DMS53 treated with DMSO at 0.1 percent for 48 hours (cell line): Measurements from ENCODE around the gene PKN3.
A peak's percentile ranks its signal among the peaks of the same experiment; 100 is the strongest.
"Not testable (repeated sequence)": the region's sequence is repeated elsewhere in the genome, so short reads cannot be mapped to it uniquely, and the experiment has no call there.

Experiments
- DNase-seq: peaks from one replicate; lab custom pipeline; 2025; ENCODE audit not compliant: unreplicated experiment; lab: John Stamatoyannopoulos, UW

Gene PKN3

DNA sequence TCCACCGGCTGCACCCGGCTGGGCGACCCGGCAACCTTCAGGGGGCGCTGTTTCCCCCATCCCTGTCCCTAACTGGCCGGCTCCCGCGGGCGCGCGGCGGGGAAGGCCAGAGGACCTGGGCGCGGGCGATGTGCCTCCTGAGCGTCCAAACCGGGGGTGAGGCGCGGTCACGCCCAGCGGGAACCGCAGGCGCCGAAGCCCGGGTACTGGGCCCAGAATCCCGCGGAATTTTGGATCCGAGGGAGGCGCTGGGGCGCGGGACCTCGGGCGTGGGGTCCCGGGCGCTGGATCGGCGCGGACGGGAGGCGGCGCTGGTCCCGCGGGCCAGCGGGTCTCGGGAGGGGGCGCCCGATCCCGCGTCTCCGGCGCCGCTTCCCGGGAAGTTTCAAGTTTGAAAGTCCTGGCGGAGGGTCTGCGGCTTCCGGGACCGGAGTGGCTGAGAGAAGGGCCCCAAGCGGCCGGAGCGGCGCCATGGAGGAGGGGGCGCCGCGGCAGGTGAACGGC, at the start of gene PKN3:
Gene PKN3, plus strand, starts transcription at position 59 of the 504 bp plus-strand sequence. Its CDS starts 413 bp downstream, at position 472.
- peak; percentile 65 for DNase-seq

DNA sequence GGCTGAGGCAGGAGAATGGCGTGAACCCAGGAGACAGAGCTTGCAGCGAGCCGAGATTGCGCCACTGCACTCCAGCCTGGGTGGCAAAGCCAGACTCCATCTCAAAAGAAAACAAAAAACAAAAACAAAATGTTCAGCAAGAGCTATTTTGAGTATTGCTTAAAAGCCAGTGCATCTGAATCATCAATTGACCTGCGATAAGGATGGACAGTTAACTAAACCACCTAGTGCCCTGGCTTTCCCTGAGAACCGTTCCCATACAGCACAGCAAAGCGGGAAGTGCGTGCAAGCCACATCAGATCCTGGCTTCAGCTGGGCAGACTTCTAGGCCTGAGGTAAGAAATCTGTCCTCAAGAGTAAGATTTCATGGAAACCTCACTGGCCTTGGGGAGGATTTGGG, 48.4 kb upstream of the PKN3 start:
- DNase-seq, result no peak

- DNase-seq, result no peak
Observed at GRCh38 chr9:128654481-128654880, 47.8 kb upstream of the PKN3 start.

- peak; percentile 88 for DNase-seq
Observed at GRCh38 chr9:128656416-128657343, 45.6 kb upstream of the PKN3 start, which contains the start of gene DYNC2I2. TSS of gene DYNC2I2 (minus strand) at chr9:128656847. CDS start at chr9:128656726, 121 bp downstream.

GRCh38 chr9:128657344-128657704, 45.0 kb upstream of the PKN3 start:
- no peak for DNase-seq

GRCh38 chr9:128657796-128658195, 44.5 kb upstream of the PKN3 start:
- DNase-seq, result no peak

- not testable (repeated sequence) for DNase-seq
Observed at GRCh38 chr9:128666481-128666941, 35.8 kb upstream of the PKN3 start.

DNA sequence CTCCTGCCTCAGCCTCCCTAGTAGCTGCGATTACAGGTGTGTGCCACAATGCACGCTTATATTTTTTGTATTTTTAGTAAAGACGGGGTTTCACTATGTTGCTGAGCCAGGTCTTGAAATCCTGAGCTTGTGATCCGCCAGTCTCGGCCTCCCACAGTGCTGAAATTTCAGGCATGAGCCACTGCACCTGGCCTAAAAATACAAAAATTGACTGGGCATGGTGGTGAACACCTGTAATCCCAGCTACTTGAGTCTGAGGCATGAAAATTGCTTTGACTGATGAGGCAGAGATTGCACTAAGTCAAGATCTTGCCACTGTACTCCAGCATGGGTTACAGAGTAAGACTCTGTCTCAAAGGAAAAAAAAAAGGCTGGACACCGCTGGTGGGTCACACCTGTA, 32.5 kb upstream of the PKN3 start:
- no peak for DNase-seq

DNA sequence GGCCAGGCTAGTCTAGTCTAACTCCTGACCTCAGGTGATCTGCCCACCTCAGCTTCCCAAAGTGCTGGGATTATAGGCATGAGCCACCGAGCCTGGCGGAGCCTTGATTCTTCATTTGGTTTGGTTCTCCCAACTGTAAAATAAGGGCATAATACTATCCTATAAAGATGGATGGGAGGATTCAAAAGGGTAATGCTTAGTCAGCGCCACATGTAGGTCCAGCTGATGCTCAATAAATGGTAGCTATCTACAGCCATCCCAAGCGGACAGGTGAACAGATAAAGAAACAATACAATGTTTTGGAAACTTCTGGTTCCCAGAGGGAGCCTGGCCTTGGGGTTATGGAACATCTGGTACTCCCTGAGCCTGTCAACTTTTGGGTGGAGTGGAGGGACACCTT, 26.9 kb upstream of the PKN3 start:
- DNase-seq, result no peak

DNA sequence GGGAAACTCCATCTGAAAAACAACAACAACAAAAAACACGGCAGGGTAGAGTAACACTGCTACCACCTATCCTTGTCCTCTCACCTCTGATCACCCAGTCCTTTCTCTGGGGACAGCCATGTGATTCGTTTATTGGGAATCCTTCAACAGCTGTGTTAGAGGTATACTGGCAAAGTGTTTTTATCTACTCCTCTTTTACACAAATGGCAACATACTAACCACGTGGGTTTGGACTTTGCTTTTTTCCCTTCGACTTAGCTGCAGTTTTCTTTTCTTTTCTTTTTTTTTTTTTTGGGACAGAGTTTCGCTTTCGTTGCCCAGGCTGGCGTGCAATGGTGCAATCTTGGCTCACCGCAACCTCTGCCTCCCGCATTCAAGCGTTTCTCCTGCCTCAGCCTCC, 24.5 kb upstream of the PKN3 start:
- DNase-seq, result no peak

DNA sequence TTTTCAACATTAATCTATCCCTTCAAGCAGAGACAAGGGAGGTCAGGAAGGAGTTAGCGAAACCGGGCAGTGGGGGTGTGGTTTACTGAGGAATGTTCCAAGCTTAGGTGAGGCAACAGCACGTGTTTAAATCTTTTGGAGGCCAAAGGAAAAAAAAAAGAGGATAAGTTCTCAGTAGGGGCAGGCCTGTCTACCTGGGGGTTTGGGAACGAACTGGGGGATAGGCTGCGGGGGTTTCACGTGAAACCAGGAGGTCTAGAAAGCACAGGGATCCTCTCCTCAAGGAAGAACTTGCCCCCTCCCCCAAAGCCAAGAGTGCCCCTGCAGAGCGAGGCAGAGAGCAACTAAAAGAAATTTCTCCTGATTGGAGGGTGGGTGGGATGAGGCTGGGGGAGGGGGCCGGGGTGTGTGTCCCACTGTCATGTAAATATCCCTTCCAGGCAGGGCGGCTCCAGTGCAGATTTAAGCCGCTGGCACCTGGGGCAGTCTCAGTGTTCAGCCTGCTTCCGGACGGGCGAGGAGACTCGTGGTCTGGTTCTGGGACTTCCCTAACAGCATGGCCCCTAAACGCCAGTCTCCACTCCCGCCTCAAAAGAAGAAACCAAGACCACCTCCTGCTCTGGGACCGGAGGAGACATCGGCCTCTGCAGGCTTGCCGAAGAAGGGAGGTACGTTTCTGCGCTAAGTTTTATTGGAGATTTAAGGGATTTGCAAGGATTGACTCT, 18.8 kb upstream of the PKN3 start:
- peak; percentile 7 for DNase-seq

DNA sequence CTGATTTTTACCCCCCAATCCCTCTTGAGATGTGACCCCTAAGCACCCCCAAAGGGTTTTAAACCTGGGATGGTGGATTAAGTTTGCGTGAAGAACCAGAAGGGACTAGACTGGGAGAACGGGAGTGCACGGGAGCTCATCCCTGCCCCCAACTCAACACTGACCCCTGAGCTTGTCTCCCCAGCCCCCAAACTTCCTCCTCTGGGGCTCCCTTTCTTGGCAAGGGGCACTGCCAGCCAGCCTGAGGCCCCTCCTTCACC, 18.3 kb upstream of the PKN3 start:
- no peak for DNase-seq

GRCh38 chr9:128684325-128685199, 17.7 kb upstream of the PKN3 start:
- DNase-seq, result peak; percentile 88

DNA sequence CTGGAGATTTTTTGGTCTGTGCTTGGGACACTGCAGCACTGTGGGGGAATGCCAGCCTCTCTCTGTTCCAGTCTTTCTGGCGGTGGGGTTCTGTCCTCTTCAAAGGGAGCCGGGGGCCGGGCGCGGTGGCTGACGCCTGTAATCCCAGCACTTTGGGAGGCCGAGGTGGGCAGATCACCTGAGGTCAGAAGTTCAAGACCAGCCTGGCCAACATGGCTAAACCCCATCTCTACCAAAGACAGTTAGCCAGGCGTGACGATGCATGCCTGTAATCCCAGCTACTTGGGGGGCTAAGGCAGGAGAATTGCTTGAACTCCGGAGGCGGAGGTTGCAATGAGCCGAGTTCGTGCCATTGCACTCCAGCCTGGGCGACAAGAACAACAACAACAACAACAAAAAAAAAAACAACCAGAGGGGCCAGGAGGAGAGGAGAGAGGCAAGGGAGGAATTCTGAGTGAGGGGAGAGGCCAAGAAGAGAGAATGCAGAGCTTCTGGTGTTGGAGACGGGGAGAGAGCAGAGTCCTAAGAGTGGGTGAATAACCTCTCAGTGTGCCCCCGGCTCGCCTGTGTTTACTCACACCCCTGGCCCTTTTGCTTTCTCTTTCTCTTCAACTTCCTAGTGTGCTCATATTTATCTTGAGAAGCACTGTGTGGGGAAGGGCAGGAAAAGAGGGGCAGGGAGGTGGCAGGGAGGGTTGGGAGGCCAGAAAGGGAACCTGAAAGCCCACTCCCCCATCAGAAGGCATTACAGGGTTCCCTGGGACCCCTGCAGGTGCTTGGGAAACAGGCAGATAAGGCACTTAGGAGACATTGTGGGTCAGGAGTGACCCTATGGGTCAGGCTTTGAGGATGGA, 16.4 kb upstream of the PKN3 start:
- no peak for DNase-seq

DNA sequence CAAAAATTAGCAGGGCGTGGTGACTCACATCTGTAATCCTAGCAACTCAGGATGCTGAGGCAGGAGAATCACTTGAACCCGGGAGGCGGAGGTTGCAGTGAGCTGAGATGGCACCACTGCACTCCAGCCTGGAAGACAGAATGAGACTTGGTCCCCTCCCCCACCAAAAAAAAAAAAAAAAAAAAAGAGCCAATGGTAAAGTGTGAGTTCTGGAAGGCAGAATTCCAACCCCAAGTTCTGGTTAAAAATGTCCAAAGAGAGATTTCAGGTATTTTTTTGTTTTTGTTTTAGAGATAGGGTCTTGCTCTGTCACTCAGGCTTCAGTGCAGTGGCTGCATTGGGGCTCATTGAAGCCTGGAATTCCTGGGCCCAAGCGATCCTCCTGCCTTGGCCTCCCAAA, 14.8 kb upstream of the PKN3 start:
- no peak for DNase-seq

DNA sequence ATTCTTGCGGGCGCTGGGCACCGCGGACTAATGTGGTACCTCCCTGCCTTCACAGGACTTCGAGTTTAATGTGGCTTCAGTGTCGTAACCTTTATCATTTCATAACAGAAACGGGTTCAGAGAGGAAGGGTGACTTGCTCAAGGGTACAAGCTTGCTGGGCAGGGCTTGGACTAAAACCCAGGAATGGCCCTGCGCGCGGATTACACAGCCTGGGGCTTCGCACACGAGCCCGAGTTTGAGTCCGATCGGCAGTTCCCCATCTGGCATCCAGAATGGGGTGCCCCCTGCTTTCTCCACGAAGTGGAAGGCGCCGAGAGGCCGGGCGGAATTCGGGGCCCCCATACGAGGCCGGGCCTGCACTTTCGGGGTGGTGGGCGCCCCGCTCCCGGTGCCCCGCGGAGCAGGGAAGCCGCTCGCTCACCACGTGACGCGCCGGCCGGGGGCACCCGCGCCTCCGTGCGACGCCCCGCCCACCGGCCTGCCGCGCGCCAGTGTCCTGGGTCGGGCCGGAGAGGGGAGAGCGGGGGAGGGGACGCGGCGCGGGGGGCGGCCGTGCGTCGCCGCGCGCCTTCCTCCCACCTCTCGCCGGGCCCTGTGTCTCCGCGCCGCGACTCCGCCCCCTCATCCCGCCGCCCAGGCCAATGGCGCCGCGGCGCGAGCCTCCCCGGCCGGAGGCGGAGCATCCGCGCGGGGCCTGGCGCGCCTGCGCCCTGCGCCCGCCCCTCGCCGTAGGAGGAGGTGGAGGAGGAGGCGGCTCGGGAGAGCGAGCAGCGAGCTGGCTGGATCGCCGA, 13.6 kb upstream of the PKN3 start, which contains the start of gene SET:
Gene SET, plus strand, starts transcription at position 722 of the 792 bp plus-strand sequence. CDS start 361 bp downstream, outside the sequence.
- DNase-seq, result peak; percentile 82

GRCh38 chr9:128689293-128689774, 13.0 kb upstream of the PKN3 start:
- no peak for DNase-seq

DNA sequence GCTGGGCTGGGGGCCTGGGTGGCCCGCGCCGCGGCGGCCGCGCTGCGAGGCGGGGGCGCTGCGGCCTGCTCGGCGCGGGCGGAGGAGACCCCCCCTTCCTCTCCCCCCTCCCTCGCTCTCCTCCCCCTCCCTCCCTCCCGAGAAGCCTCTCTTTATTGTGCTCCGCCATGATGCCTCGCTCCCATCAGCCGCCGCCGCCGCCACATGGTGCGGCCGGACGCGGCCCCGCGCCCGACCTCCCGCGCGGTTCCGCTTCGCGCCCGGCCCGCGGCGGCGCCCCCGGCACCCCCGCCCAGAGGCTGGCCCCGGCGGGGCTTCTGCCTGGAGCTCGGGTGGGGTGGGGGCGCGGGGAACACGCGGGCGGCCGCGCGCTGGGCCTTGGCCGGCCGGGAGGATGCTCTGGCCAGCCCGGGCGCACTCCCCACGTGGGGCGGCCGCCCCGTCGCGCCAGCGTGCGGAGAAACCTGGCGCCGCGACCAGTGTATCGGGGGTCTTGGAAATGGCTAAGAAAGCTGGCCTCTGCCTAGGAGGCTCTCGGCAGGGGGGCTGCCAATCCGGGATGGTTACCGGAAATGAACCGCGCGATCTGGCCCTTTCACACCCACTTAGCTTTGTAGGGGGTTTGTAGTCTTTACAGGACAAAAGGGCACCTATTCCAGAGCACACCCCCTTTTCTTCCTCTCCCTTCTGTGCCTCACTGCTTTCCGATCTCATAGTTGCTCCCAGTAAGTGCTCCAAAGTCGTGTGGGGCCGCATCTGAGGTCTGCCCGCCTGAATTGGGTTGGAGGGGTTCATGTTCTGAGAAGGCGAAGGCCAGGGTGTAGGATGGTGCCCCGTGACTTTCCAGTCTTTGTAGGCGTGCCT, 12.3 kb upstream of the PKN3 start:
- DNase-seq, result no peak
